GM23248 (cell line): Measurements from ENCODE around the gene TIMM44. TPM values are rescaled to one million over a fixed set of nuclear protein-coding genes. Genes with fewer than 3 reads are reported as not detected.

Source experiments
- DNase-seq: peaks from one replicate; pipeline ENCODE4 v3.0.0-alpha.2; 2015
- H2AFZ ChIP-seq: fragments of 200-600 bp; sonication (generic); 2 replicates; pipeline ENCODE4 v1.6.1; 2016; ENCODE audit warnings: antibody characterized with exemption
- H3F3A ChIP-seq: fragments of 200-600 bp; sonication (generic); 2 replicates; pipeline ENCODE4 v1.6.1; 2016; ENCODE audit warnings: mild to moderate bottlenecking, antibody characterized with exemption, mixed run types; ENCODE audit not compliant: insufficient read depth
- H3K27ac ChIP-seq: fragments of 200-600 bp; sonication (generic); 2 replicates; pipeline ENCODE4 v1.5.1; 2016; ENCODE audit warnings: mild to moderate bottlenecking
- H3K27me3 ChIP-seq: fragments of 200-600 bp; sonication (generic); replicated peaks from 2 replicates; pipeline ENCODE4 v1.6.1; 2016; ENCODE audit warnings: mild to moderate bottlenecking; ENCODE audit not compliant: insufficient read depth
- H3K36me3 ChIP-seq: fragments of 200-600 bp; sonication (generic); 2 replicates; pipeline ENCODE4 v1.6.1; 2016; ENCODE audit warnings: low read depth, mild to moderate bottlenecking
- H3K4me1 ChIP-seq: fragments of 200-600 bp; sonication (generic); 2 replicates; pipeline ENCODE4 v1.6.1; 2016; ENCODE audit warnings: mild to moderate bottlenecking; ENCODE audit not compliant: insufficient read depth
- H3K4me2 ChIP-seq: fragments of 200-600 bp; sonication (generic); one replicate; pipeline ENCODE4 v1.6.1; 2016; ENCODE audit warnings: mild to moderate bottlenecking; ENCODE audit not compliant: unreplicated experiment
- H3K4me3 ChIP-seq: fragments of 200-600 bp; sonication (generic); 2 replicates; pipeline ENCODE4 v1.5.1; 2016; ENCODE audit warnings: mild to moderate bottlenecking
- H3K79me2 ChIP-seq: fragments of 200-600 bp; sonication (generic); 2 replicates; pipeline ENCODE4 v1.6.1; 2016; ENCODE audit warnings: mild to moderate bottlenecking; ENCODE audit not compliant: insufficient read depth
- H3K9ac ChIP-seq: fragments of 200-600 bp; sonication (generic); 2 replicates; pipeline ENCODE4 v1.6.1; 2016; ENCODE audit warnings: mild to moderate bottlenecking
- H3K9me2 ChIP-seq: fragments of 200-600 bp; sonication (generic); 2 replicates; pipeline ENCODE4 v1.6.1; 2016; ENCODE audit warnings: mixed run types, mild to moderate bottlenecking, moderate library complexity; ENCODE audit not compliant: insufficient read depth
- H3K9me3 ChIP-seq: fragments of 200-600 bp; sonication (generic); one replicate; pipeline ENCODE4 v1.6.1; 2017; ENCODE audit warnings: low read depth
- H4K20me1 ChIP-seq: fragments of 200-600 bp; sonication (generic); 2 replicates; pipeline ENCODE4 v1.6.0; 2016; ENCODE audit not compliant: insufficient read depth
- EZH2 ChIP-seq: fragments of 200-600 bp; sonication (generic); IDR thresholded peaks from 2 replicates; pipeline ENCODE4 v1.6.1; 2018; ENCODE audit warnings: antibody characterized with exemption, mild to moderate bottlenecking; ENCODE audit not compliant: insufficient read depth, poor library complexity, severe bottlenecking
- EZH2phosphoT487 ChIP-seq: fragments of 200-600 bp; sonication (generic); IDR thresholded peaks from 2 replicates; pipeline ENCODE4 v1.6.1; 2018; ENCODE audit warnings: antibody characterized with exemption, moderate library complexity, mild to moderate bottlenecking, low read depth; ENCODE audit not compliant: insufficient read depth
- WGBS, 2 experiments: methylation state at CpG; one replicate each; pipeline ENCODE4 v1.1.6; 2015 to 2017; ENCODE audit warnings: low lambda C conversion rate in 2 of 2, low coverage in 1 of 2; ENCODE audit errors: missing lambda C conversion rate in 2 of 2; 5-methylcytosine and 5-hydroxymethylcytosine counted together
- in situ Hi-C: fragments of 300-500 bp; cut with MboI; formaldehyde crosslinking; loops from 2 replicates; pipeline ENCODE4 v1.15.0; 2020
- polyA plus RNA-seq: library from polyadenylated mRNA; unstranded; fragments of >200 nt; fragmentation: Nextera tagmentation; extraction: Ambion mirVana; gene quantifications from 2 replicates; pipeline ENCODE4 v1.2.1, GENCODE V29; 2016
- total RNA-seq: library from RNA; depleted of rRNA; stranded (reverse); fragments of >200 nt; shearing (Covaris generic); gene quantifications from 2 replicates; pipeline ENCODE4 v1.2.3, GENCODE V29; 2014

The TIMM44 gene
- total and polyA plus RNA-seq, 2 experiments from 2014 or later = 25.8 to 53.1 TPM

DNA sequence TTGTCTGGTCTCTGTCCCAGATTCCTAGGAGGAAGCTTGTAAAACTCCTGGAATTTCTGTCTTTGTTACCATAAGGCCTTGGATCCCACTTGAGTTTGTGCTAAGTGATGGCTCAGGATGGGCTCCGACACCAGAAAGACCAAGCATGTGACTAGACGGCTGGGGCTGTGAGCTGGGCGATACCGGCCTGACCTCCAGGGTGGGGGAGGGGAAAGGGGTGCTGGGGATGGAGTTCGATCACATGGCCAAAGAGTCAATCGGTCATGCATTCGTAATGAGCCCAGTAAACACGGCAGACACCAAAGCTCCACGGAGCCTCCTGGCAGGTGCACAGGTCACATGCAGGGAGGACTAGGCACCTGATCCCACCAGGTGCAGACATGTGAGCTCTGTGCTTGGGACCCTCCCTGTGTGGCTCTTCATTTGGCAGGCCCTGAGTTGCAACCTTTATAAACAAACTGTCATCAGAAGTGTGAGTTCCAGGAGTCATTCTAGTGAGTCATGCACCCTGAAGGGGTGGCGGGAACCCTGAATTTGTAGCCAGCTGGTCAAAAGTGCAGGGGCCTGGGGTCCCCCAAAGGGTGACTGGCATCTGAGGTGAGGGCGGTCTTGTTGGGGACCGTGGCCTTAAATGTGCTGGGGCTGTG lies 34.8 kb upstream of the TIMM44 start:
- Histone ChIP-seq H3K9ac (no peak overlapping the region), H3K27me3 (no peaks in the 10 kb centered on the region), H3K27ac (no peak overlapping the region), H4K20me1 (no peaks in the 10 kb centered on the region), H3F3A (no peaks in the 10 kb centered on the region), H3K4me2 (no peak overlapping the region), H3K79me2 (peaks cover 25% of the 10 kb centered on the region; the same call in 1 of the 2 replicates), H3K36me3 (no peaks in the 10 kb centered on the region; the same call in 1 of the 2 replicates), H3K4me3 (no peak overlapping the region), H3K9me3 (no peaks in the 10 kb centered on the region), H3K4me1 (no peaks in the 10 kb centered on the region), H3K9me2 (no peaks in the 10 kb centered on the region), H2AFZ (no peak overlapping the region)
- in situ Hi-C loops = no loop called here
- 83 to 90% methylated on average over 8 to 12 of the region's 12 CpGs for WGBS, 2 experiments
- peak; percentile 20 for DNase-seq
- TF ChIP-seq EZH2phosphoT487 (no peak), EZH2 (no peak)

GRCh38 chr19:7977723-7978040 lies 34.2 kb upstream of the TIMM44 start:
- H4K20me1 ChIP-seq = no peaks in the 10 kb centered on the region
- TF ChIP-seq EZH2phosphoT487 = no peak
- TF ChIP-seq EZH2 = no peak

DNA sequence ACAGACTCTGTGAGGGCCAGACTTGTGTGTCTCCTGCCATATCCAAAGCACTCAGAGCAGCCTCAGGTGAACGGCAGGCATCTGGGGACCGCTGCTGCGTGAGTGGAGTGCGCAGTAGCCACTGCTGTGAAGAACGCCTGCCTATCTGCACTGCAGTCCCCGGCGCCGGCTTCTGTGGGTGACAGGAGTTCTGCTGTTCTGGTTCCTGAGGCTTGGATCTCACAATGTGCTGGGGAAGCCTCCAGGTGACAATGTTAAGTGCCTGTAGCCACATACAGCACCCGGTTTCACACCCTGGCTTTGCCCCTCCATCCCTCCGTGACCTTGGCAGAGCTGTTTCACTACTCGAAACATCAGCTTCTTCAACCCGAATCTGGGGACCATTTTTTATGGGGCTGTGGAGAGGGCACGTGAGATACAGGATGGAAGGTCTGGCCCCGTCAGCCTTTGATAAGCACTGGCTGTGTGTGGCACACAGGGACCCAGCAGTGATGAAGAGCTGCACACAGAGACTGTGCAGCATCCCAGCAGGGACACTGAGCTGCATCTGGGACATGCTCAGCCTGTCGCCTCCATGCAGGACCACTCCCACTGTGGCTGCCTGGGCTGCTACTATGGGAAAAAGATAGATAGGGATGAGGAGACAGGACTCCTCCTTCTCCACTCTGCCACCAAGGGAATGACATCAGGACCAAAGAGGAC lies 33.7 kb upstream of the TIMM44 start:
- Histone ChIP-seq H3K36me3 (no peaks in the 10 kb centered on the region; the same call in 1 of the 2 replicates), H2AFZ (no peak overlapping the region), H3F3A (no peaks in the 10 kb centered on the region), H3K9me3 (no peaks in the 10 kb centered on the region), H3K4me2 (no peak overlapping the region), H3K79me2 (0 out of 2 replicates have a peak, but pooled peaks cover 15% of the 10 kb centered on the region), H3K9ac (no peak overlapping the region), H4K20me1 (no peaks in the 10 kb centered on the region), H3K27me3 (no peaks in the 10 kb centered on the region), H3K4me1 (no peaks in the 10 kb centered on the region), H3K4me3 (no peak overlapping the region), H3K9me2 (no peaks in the 10 kb centered on the region), H3K27ac (no peak overlapping the region)
- in situ Hi-C loops = no loop called here
- 94 to 97% methylated on average over 15 of the region's 15 CpGs for WGBS, 2 experiments
- no peak for TF ChIP-seq EZH2
- TF ChIP-seq EZH2phosphoT487 = no peak
- no peak for DNase-seq

More at GRCh38 chr19:7977723-7978040, 34.2 kb upstream of the TIMM44 start:
- no peaks in the 10 kb centered on the region for H3K27me3 ChIP-seq
- no peak overlapping the region for H3K27ac ChIP-seq
- no peak overlapping the region for H3K9ac ChIP-seq
- no peaks in the 10 kb centered on the region for H3K4me1 ChIP-seq
- no peaks in the 10 kb centered on the region for H3K9me3 ChIP-seq
- no peaks in the 10 kb centered on the region for H3F3A ChIP-seq
- H3K4me3 ChIP-seq = no peak overlapping the region
- no peaks in the 10 kb centered on the region; the same call in 1 of the 2 replicates for H3K36me3 ChIP-seq
- WGBS, 2 experiments = 92 to 100% methylated on average over 5 to 6 of the region's 6 CpGs
- peaks cover 19% of the 10 kb centered on the region; the same call in 1 of the 2 replicates for H3K79me2 ChIP-seq
- in situ Hi-C loops = no loop called here
- no peak overlapping the region for H3K4me2 ChIP-seq
- no peak overlapping the region for H2AFZ ChIP-seq
- no peaks in the 10 kb centered on the region for H3K9me2 ChIP-seq
- no peak for DNase-seq

DNA sequence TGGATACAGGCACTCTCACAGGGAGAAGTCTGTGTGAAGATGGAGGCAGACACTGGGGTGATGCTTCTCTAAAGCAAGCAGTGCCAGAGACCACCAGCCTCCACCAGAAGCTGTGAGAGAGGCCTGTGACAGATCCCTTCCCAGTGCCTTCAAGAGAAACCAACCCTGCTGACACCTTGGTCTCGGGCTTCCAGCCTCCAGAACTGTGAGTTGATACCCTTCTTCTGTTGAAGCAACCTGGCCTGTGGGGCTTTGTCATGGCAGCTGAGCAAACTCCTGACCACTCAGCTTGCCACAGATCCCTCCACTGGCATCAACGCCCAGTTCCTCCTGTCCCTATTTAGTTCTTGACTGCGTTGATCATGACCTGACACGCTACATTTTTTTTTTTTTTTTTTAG lies 33.0 kb upstream of the TIMM44 start:
- Histone ChIP-seq H3K4me1 (no peaks in the 10 kb centered on the region), H4K20me1 (no peaks in the 10 kb centered on the region), H3K9me2 (no peaks in the 10 kb centered on the region), H3K27me3 (no peaks in the 10 kb centered on the region), H2AFZ (no peak overlapping the region), H3K36me3 (no peaks in the 10 kb centered on the region; the same call in 1 of the 2 replicates), H3K4me2 (no peak overlapping the region), H3K27ac (no peak overlapping the region), H3K4me3 (no peak overlapping the region), H3F3A (no peaks in the 10 kb centered on the region), H3K9me3 (no peaks in the 10 kb centered on the region), H3K79me2 (0 out of 2 replicates have a peak, but pooled peaks cover 8% of the 10 kb centered on the region), H3K9ac (no peak overlapping the region)
- TF ChIP-seq EZH2phosphoT487 = no peak
- no peak for TF ChIP-seq EZH2
- in situ Hi-C loops = no loop called here
- 97% methylated on average over 4 of the region's 4 CpGs for WGBS, 2 experiments
- no peak for DNase-seq
